ENCODE data around the gene ZCCHC9.
"Not testable (repeated sequence)": the region's sequence is repeated elsewhere in the genome, so short reads cannot be mapped to it uniquely, and the experiment has no call there.

ZCCHC9 gene

DNA sequence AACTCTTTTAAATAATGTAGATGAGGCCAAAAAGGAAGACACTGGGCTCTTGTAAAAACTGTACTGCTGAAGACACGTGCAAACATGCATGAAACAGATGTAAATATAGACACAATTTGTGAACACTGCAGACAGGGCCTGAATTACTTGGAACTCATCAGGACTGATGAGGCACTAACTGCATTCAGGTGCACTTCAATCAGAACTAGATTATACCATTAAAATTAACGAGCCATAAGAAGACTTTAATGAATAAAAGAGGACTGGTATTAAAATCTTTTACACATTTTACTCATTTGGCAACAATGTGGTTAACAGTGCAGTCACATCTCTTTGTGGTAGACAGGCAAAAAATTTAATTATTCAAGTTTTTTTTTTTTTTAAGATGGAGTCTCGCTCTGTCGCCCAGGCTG is 13.4 kb upstream of the ZCCHC9 start:
- Histone ChIP-seq H3K4me1 (peaks cover 2% of the 10 kb centered on the region; the same call in 1 of the 2 replicates), H3K36me3 (replicated peaks) (0 out of 2 replicates have a peak, but pooled peaks cover 3% of the 10 kb centered on the region), H3K9me3 (peaks cover 11% of the 10 kb centered on the region; the same call in 1 of the 2 replicates), H3K27me3 (ENCODE audit: low read depth) (no peaks in the 10 kb centered on the region), H3K4me3 (no peak overlapping the region)
- in situ Hi-C loops (cut with MboI; ENCODE audit: low sequenced_read_pairs): no loop called here
- DNase-seq (ENCODE audit: low spot score in 2 of 2): no peak

DNA sequence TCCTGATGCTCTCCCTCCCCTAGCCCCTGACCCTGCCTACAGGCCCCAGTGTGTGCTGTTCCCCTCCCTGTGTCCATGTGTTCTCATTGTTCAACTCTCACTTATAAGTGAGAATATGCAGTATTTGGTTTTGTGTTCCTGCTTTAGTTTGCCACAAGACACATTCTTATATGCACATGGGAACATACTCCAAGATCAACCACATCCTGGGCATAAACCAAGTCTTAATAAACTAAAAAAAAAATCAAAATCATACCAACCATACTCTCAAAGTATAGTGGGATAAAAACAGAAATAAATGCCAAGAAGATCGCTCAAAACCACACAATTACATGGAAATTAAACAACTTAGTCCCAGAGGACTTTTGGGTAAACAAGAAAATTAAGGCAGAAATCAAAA is 11.2 kb upstream of the ZCCHC9 start:
- no peak overlapping the region for H3K4me3 ChIP-seq
- 0 out of 2 replicates have a peak, but pooled peaks cover 8% of the 10 kb centered on the region for H3K36me3 ChIP-seq (replicated peaks)
- H3K4me1 ChIP-seq: peaks cover 1% of the 10 kb centered on the region; the same call in 1 of the 2 replicates
- no peaks in the 10 kb centered on the region for H3K27me3 ChIP-seq (ENCODE audit: low read depth)
- DNase-seq (ENCODE audit: low spot score in 2 of 2): no peak
- in situ Hi-C loops (cut with MboI; ENCODE audit: low sequenced_read_pairs): no loop called here
- peaks cover 13% of the 10 kb centered on the region; the same call in 1 of the 2 replicates for H3K9me3 ChIP-seq

DNA sequence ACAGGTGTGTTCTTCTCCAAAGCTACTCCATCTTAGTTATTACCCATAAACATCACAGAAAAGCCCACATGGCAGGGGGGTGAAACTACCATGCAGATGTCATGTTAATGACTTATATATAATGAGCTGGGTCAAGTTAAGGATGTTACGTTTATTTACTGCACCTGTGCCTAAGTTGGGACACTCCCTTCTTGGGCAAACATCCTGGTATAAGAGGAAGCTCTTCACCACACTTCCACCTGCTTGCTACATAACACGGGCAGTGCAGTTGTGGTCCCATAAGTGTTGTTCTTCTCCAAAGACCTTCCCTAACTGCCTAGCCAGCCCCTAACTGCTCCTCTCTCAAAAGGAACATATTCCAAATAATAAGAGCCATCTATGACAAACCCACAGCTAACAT is 9.3 kb upstream of the ZCCHC9 start:
- in situ Hi-C loops (cut with MboI; ENCODE audit: low sequenced_read_pairs): no loop called here
- H3K36me3 ChIP-seq (replicated peaks): 0 out of 2 replicates have a peak, but pooled peaks cover 8% of the 10 kb centered on the region

DNA sequence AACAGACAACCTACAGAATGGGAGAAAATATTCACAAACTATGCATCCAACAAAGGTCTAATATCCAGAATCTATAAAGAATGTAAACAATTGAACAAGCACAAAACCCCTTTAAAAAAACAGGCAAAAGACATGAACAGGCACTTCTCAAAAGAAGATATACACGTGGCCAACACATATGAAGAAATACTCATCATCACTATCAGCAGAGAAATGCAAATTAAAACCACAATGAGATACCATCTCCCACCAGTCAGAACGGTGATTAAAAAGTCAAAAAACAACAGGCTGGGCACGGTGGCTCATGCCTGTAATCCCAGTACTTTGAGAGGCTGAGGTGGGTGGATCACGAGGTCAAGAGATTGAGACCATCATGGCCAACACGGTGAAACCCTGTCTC is 7.4 kb upstream of the ZCCHC9 start:
- H3K4me1 ChIP-seq; H3K4me3 ChIP-seq; DNase-seq (ENCODE audit: low spot score in 2 of 2); H3K36me3 ChIP-seq (replicated peaks); H3K27me3 ChIP-seq (ENCODE audit: low read depth); in situ Hi-C loops (cut with MboI; ENCODE audit: low sequenced_read_pairs): not testable (repeated sequence)
- H3K9me3 ChIP-seq: peaks cover 13% of the 10 kb centered on the region; the same call in 1 of the 2 replicates

More for the DNA sequence above, 9.3 kb upstream of the ZCCHC9 start:
- H3K4me3 ChIP-seq: no peak overlapping the region
- peaks cover 13% of the 10 kb centered on the region; the same call in 1 of the 2 replicates for H3K9me3 ChIP-seq
- H3K27me3 ChIP-seq (ENCODE audit: low read depth): no peaks in the 10 kb centered on the region
- no peak for DNase-seq (ENCODE audit: low spot score in 2 of 2)
- no peaks in the 10 kb centered on the region for H3K4me1 ChIP-seq

DNA sequence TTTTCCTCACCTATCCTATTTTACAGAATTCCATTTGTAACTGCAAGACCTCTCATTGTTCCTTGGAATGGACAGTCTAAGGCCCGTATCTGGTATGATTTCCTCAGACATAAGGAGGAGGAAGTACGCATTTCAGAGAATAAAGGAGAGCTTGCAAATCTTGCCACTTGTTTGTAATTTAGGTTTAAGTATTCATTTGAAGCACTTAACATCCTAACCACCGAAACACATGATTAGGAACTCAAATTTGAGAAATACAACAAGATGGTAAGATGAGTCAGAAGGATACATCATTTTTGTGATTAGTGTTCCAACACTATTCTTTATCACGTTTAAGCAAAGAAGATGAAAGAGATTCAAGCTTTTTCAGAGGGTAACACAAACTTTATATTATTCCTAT is 3.9 kb upstream of the ZCCHC9 start:
- Histone ChIP-seq H3K4me3 (no peak overlapping the region), H3K27me3 (ENCODE audit: low read depth) (no peaks in the 10 kb centered on the region), H3K4me1 (peaks cover 9% of the 10 kb centered on the region; the same call in 1 of the 2 replicates), H3K36me3 (replicated peaks) (peaks cover 4% of the 10 kb centered on the region; the same call in 1 of the 2 replicates), H3K9me3 (peaks cover 3% of the 10 kb centered on the region; the same call in 1 of the 2 replicates)
- DNase-seq (ENCODE audit: low spot score in 2 of 2): no peak
- in situ Hi-C loops (cut with MboI; ENCODE audit: low sequenced_read_pairs): no loop called here

DNA sequence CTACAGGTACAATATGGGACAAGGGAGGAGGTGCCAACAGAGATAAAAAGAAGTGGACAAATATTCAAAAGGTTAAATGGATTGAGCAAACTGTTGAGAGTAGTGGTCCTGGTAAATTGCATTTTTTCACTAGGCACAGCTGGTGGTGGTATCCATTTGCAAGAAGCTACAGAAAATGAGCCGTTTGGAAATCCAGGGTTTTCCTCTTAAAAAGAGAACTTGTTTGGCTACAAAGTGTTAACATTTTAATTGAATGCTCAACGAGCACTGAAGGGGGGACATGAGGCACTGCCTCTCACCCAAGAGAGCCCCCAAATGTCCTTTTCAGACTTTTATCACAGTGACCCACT is 491 bp upstream of the ZCCHC9 start:
- Histone ChIP-seq H3K4me1 (peaks cover 9% of the 10 kb centered on the region; the same call in 1 of the 2 replicates), H3K9me3 (no peaks in the 10 kb centered on the region), H3K4me3 (peak overlapping the region; percentile 90), H3K36me3 (replicated peaks) (peaks cover 6% of the 10 kb centered on the region), H3K27me3 (ENCODE audit: low read depth) (no peaks in the 10 kb centered on the region)
- in situ Hi-C loops (cut with MboI; ENCODE audit: low sequenced_read_pairs): no loop called here
- DNase-seq (ENCODE audit: low spot score in 2 of 2): no peak

DNA sequence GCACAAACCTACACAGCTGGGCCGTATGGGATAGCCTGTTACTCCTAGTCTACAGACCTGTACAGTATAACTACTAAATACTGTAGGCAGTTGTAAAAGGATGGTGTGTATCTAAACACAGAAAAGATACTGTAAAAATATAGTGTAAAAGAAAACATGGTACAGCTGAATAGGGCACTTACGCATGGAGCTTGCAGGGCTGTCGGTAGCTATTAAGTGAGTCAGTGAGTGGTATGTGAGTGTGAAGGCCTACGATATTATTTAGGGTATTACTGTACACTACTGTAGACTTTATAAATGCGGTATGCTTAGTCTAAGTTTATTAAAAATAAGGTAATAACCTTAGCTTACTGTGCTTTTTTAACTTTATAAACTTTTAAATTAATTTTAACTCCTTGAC is 1.2 kb downstream of the ZCCHC9 start:
- Histone ChIP-seq H3K4me3 (peak overlapping the region; percentile 90), H3K36me3 (replicated peaks) (peaks cover 6% of the 10 kb centered on the region), H3K9me3 (no peaks in the 10 kb centered on the region), H3K27me3 (ENCODE audit: low read depth) (no peaks in the 10 kb centered on the region), H3K4me1 (peaks cover 9% of the 10 kb centered on the region; the same call in 1 of the 2 replicates)
- no peak for DNase-seq (ENCODE audit: low spot score in 2 of 2)
- in situ Hi-C loops (cut with MboI; ENCODE audit: low sequenced_read_pairs): no loop called here

DNA sequence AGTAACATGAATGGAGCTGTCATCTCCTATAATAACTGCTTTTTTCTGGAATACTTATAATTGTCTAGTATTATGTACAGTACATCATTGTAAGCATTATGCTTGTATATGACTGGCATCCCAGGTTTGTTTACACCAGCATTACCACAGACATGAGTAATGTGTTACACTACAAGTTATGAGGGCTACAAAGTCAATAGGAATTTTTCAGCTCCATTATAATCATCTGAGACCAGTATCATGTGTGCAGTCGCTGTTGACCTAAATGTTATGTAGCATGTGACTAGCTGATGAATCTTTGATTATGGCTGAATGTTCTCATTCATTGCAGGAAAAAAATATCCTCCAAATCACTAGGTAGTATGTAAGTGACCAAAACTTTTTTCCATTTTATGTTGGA is 2.2 kb downstream of the ZCCHC9 start:
- H3K4me3 ChIP-seq: no peak overlapping the region
- H3K27me3 ChIP-seq (ENCODE audit: low read depth): no peaks in the 10 kb centered on the region
- DNase-seq (ENCODE audit: low spot score in 2 of 2): no peak
- peaks cover 3% of the 10 kb centered on the region; the same call in 1 of the 2 replicates for H3K4me1 ChIP-seq
- no peaks in the 10 kb centered on the region for H3K9me3 ChIP-seq
- H3K36me3 ChIP-seq (replicated peaks): peaks cover 8% of the 10 kb centered on the region
- in situ Hi-C loops (cut with MboI; ENCODE audit: low sequenced_read_pairs): no loop called here

DNA sequence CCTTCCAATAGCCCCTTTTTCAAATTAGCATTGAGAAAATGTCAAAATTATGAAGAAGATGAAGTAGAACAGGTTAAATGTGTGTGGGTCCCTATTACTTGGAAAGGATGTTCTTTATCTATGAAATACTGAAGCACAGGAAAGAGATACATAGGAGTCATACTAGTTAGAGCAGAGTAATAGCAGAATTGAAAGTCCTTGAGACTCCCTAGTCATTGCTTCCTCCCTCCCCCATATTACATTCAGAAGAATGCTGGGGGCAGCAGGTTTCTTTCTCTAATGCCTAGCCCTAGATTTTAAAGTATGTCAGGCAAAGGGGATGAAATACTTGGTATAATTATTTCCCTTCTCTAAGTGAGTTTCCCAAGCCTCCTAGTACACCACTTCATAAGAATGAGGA is 4.4 kb downstream of the ZCCHC9 start:
- Histone ChIP-seq H3K36me3 (replicated peaks) (peaks cover 15% of the 10 kb centered on the region), H3K9me3 (no peaks in the 10 kb centered on the region), H3K4me1 (no peaks in the 10 kb centered on the region), H3K27me3 (ENCODE audit: low read depth) (no peaks in the 10 kb centered on the region), H3K4me3 (no peak overlapping the region)
- in situ Hi-C loops (cut with MboI; ENCODE audit: low sequenced_read_pairs): no loop called here
- no peak for DNase-seq (ENCODE audit: low spot score in 2 of 2)

DNA sequence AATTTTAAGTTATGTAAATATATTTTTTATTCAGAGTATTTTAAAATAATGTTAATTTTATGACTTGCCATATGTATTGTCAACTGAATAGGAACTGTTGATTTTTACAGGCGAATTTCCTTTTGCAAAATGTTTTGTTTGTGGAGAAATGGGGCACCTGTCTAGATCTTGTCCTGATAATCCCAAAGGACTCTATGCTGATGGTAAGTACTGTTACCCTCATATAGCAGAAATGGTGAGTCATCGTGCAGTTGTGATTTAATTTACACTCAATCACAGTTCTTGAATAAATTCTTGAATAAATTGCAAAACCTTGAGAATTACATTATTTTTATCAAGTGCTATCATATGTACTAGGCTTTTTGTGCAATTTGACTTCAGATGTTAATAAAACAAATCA is 7.4 kb downstream of the ZCCHC9 start:
- in situ Hi-C loops (cut with MboI; ENCODE audit: low sequenced_read_pairs): no loop called here
- H3K27me3 ChIP-seq (ENCODE audit: low read depth): no peaks in the 10 kb centered on the region
- H3K4me1 ChIP-seq: no peaks in the 10 kb centered on the region
- no peak overlapping the region for H3K4me3 ChIP-seq
- H3K9me3 ChIP-seq: no peaks in the 10 kb centered on the region
- peaks cover 30% of the 10 kb centered on the region for H3K36me3 ChIP-seq (replicated peaks)
- DNase-seq (ENCODE audit: low spot score in 2 of 2): no peak

DNA sequence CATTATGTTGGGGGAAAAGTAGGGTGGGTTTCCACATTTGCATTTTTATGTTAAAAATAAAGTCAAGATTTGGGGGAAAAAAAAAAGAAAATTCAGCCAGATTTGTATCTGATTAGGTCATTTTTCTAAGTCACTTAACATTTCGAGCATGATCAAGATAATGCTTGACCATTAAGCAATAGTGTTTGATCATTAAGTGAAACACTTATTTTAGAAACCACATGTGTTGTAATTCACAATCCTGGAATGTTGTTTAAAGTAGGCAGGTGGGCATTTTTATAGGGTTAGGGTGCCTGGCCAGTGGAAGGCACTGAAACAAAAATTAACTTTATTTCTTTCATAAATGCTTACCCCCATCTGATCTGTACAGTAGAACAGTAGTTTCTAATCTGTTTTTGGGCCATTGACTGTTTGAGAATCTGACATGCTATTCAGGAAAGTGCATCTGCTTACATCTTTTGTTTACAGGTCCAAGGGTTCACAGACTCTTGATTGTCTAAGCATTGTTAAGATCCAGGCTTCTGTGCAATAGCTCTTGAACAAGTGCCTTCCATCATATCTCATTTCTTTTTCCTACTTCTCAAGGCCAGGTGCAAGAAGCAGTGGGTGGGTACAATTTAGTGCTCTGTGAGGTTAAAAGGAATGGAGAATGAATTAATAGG is 9.1 kb downstream of the ZCCHC9 start:
- H3K4me1 ChIP-seq: peaks cover 12% of the 10 kb centered on the region
- no peak overlapping the region for H3K4me3 ChIP-seq
- in situ Hi-C loops (cut with MboI; ENCODE audit: low sequenced_read_pairs): no loop called here
- DNase-seq (ENCODE audit: low spot score in 2 of 2): no peak
- no peaks in the 10 kb centered on the region for H3K9me3 ChIP-seq
- no peaks in the 10 kb centered on the region for H3K27me3 ChIP-seq (ENCODE audit: low read depth)
- peaks cover 24% of the 10 kb centered on the region for H3K36me3 ChIP-seq (replicated peaks)

DNA sequence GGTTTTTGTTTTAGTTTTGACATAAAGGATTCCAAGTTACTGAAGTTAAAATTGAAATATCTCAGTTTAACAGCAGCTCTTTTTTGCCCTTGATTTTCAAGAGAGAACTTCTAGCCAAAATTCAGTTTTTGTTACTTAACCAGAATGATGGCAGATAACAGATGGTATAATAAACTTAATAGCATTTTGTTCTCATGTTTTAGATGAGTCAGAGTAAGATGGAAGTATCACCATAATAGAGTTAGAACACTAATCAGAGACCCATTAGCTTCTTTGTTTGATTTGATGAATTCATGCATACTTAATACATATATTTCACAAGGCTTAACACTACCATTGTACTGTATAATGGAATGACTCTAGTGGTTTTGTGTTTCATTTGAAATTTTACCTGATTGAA is 11.9 kb downstream of the ZCCHC9 start:
- H3K9me3 ChIP-seq: no peaks in the 10 kb centered on the region
- no peaks in the 10 kb centered on the region for H3K27me3 ChIP-seq (ENCODE audit: low read depth)
- H3K4me1 ChIP-seq: peaks cover 26% of the 10 kb centered on the region
- no peak for DNase-seq (ENCODE audit: low spot score in 2 of 2)
- in situ Hi-C loops (cut with MboI; ENCODE audit: low sequenced_read_pairs): no loop called here
- H3K4me3 ChIP-seq: no peak overlapping the region
- H3K36me3 ChIP-seq (replicated peaks): peaks cover 24% of the 10 kb centered on the region

DNA sequence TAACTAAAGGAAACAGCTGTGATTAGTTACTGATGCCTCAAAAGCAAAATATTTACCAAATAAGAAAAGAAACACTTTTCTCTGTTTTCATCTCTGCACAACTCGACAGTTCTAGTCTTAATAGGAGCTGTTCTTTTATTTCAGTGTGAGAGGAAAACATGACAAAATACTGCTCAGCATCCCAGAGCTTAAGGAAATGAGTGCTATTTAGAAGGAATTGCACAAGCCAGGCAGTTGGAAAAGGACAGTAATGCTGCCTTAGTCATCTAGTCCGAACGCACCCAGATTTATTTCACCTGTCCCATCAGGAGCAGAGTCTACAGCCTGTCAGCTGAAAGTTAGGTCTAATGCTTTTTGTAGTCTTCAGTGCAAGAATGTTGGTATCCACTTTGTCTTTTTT is 12.3 kb downstream of the ZCCHC9 start:
- in situ Hi-C loops (cut with MboI; ENCODE audit: low sequenced_read_pairs): no loop called here
- no peak for DNase-seq (ENCODE audit: low spot score in 2 of 2)

DNA sequence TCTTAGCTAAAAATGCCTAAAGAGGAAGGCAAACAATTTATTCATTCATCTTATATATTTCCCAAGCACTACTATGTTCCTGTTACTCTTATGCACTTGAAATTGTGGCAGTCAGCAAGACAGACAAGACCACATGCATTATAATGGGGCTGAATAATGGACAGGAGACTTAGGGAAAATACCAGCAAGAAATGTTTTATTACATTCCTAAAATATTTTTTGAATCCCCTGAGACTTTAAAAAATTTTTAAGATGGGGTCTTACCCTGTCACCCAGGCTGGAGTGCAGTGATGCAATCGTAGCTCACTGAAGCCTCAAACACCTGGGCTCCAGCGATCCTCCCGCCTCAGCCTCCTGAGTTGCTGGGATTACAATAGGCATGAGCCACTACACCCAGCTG is 13.2 kb downstream of the ZCCHC9 start:
- Histone ChIP-seq H3K9me3 (no peaks in the 10 kb centered on the region), H3K4me3 (no peak overlapping the region), H3K27me3 (ENCODE audit: low read depth) (no peaks in the 10 kb centered on the region), H3K4me1 (peaks cover 26% of the 10 kb centered on the region), H3K36me3 (replicated peaks) (peaks cover 15% of the 10 kb centered on the region)
- in situ Hi-C loops (cut with MboI; ENCODE audit: low sequenced_read_pairs): no loop called here
- peak in 1 of 2 experiments; percentile 12 for DNase-seq (ENCODE audit: low spot score in 2 of 2)

More for the DNA sequence above, 12.3 kb downstream of the ZCCHC9 start:
- H3K36me3 ChIP-seq (replicated peaks): peaks cover 21% of the 10 kb centered on the region
- H3K4me3 ChIP-seq: no peak overlapping the region
- H3K4me1 ChIP-seq: peaks cover 26% of the 10 kb centered on the region
- H3K9me3 ChIP-seq: no peaks in the 10 kb centered on the region
- H3K27me3 ChIP-seq (ENCODE audit: low read depth): no peaks in the 10 kb centered on the region
